K562 (cell line): Measurements from ENCODE around the gene UNC93B1. TPM values are rescaled to one million over a fixed set of nuclear protein-coding genes. Genes with fewer than 3 reads are reported as not detected.

Experiments
- BDP1 ChIP-seq: IDR thresholded peaks from 3 replicates; pipeline ENCODE4 v1.6.1; 2011; ENCODE audit not compliant: insufficient read length, insufficient read depth
- ESRRA ChIP-seq: fragments of 450-650 bp; IDR thresholded peaks from 2 replicates; pipeline ENCODE4 v1.6.1; 2014; ENCODE audit warnings: low read depth, mild to moderate bottlenecking, moderate library complexity, borderline replicate concordance
- FOXK2 ChIP-seq, 2 experiments: fragments of 450-650 bp; IDR thresholded peaks in 1 of 2; conservative IDR thresholded peaks in 1 of 2; 2 replicates each; pipeline ENCODE4 v1.6.1; 2016; ENCODE audit warnings: low read depth in 2 of 2, mild to moderate bottlenecking in 1 of 2
- JUN ChIP-seq, 2 experiments: sonication (generic) in 1 of 2; formaldehyde crosslinking in 1 of 2; IDR thresholded peaks; 2 replicates each; pipeline versions ENCODE4 v1.6.1 to v1.8.0; 2012 to 2022; ENCODE audit warnings: borderline replicate concordance in 2 of 2, mild to moderate bottlenecking in 2 of 2, improper control_type of control experiment in 1 of 2, low read depth in 1 of 2, low read length in 1 of 2, missing genetic modification reagents in 1 of 2
- JUNB ChIP-seq: fragments of 450-650 bp; formaldehyde crosslinking; conservative IDR thresholded peaks from 2 replicates; pipeline ENCODE4 v1.4.0; 2020; ENCODE audit warnings: mild to moderate bottlenecking
- NFXL1 ChIP-seq: fragments of 450-650 bp; formaldehyde crosslinking; IDR thresholded peaks from 2 replicates; pipeline ENCODE4 v1.4.0; 2021; ENCODE audit warnings: mild to moderate bottlenecking
- NFYB ChIP-seq: IDR thresholded peaks from 2 replicates; pipeline ENCODE4 v1.6.1; 2011; ENCODE audit warnings: mild to moderate bottlenecking, moderate library complexity; ENCODE audit not compliant: insufficient read length; ENCODE audit errors: extremely low read depth
- PHB ChIP-seq: fragments of 250-450 bp; sonication (Bioruptor Pico); IDR thresholded peaks from 2 replicates; pipeline ENCODE4 v1.5.0; 2021
- SUPT5H ChIP-seq: fragments of 450-650 bp; IDR thresholded peaks from 2 replicates; pipeline ENCODE4 v1.6.1; 2016
- TRIM25 ChIP-seq: fragments of 450-650 bp; IDR thresholded peaks from 2 replicates; pipeline ENCODE4 v1.7.0; 2016; ENCODE audit warnings: borderline replicate concordance
- VEZF1 ChIP-seq: fragments of 200-800 bp; sonication (Bioruptor generic); IDR thresholded peaks from 2 replicates; pipeline ENCODE4 v1.6.1; 2017; ENCODE audit warnings: missing genetic modification characterization, missing compliant biosample characterization
- ZBTB12 ChIP-seq: fragments of 250-450 bp; sonication (Bioruptor Pico); IDR thresholded peaks from 2 replicates; pipeline ENCODE4 v1.4.0; 2020
- ZNF318 ChIP-seq, 2 experiments: fragments of 450-650 bp; IDR thresholded peaks; 2 replicates each; pipeline ENCODE4 v1.6.1; 2016; ENCODE audit warnings: mild to moderate bottlenecking in 2 of 2, borderline replicate concordance in 1 of 2, low read depth in 1 of 2, moderate library complexity in 1 of 2
- polyA plus RNA-seq, 8 experiments: library from polyadenylated mRNA; depleted of rRNA in 4 of 8; stranded (reverse) in 5 of 8; unstranded in 3 of 8; fragments of >200 nt; fragmentation: Nextera tagmentation in 2 of 8; fragmentation: Illumina TruSeq in 1 of 8; extraction: Ambion mirVana in 2 of 8; extraction: Trizol in 1 of 8; gene quantifications; 2 replicates each; pipeline versions ENCODE4 v1.2.1 to v1.2.3, GENCODE V29; 2011 to 2014; ENCODE audit warnings: inconsistent platforms in 1 of 8, missing spikeins in 1 of 8
- total RNA-seq, 7 experiments: library from RNA; depleted of rRNA in 6 of 7; stranded (reverse); fragments of >200 nt in 6 of 7; fragmentation: Illumina TruSeq in 2 of 7; extraction: Trizol in 2 of 7; gene quantifications; 2 replicates each; pipeline versions ENCODE4 v1.2.1 to v1.2.3, GENCODE V29; 2011 to 2021; ENCODE audit warnings: low replicate concordance in 1 of 7

The UNC93B1 gene
- total and polyA plus RNA-seq, 9 of the 15 experiments (the other 6 are each of a cell fraction or from before 2014, with no cell fraction given) = 0.10 to 13.6 (median 6.5) TPM

GRCh38 chr11:68030318-68031143 is 26.6 kb upstream of the UNC93B1 start, which contains the start of gene NDUFS8 (continued):
- TF ChIP-seq BDP1 (no peak), SUPT5H (peak; percentile 89), ZNF318 (IDR thresholded peaks at IDR 0.05; ENCODE audit: borderline replicate concordance in 1 of 2, low read depth in 1 of 2) (no peak), JUN (IDR thresholded peaks at IDR 0.05; ENCODE audit: borderline replicate concordance, low read depth, low read length) (peak; percentile 23; the same call in 1 of the 2 replicates), JUN (CRISPR knock-in tag; IDR thresholded peaks at IDR 0.05; ENCODE audit: borderline replicate concordance) (no peak), VEZF1 (CRISPR knock-in tag) (peak; percentile 78), PHB (CRISPR knock-in tag) (peak; percentile 40; the same call in 1 of the 2 replicates), ZBTB12 (CRISPR knock-in tag) (no peak), ESRRA (peak; percentile 94; the same call in 1 of the 2 replicates), NFXL1 (CRISPR knock-in tag) (no peak), TRIM25 (no peak), JUNB (no peak), FOXK2 (conservative IDR thresholded peaks at IDR 0.05 in 1 of 2, IDR thresholded peaks at IDR 0.05 in 1 of 2; ENCODE audit: low read depth in 2 of 2) (peak; percentile 68 to 79), NFYB (peak; percentile 69)
